Cortex of kidney (tissue), 1 donor: Measurements from ENCODE around the gene CCR5.
"Not testable (repeated sequence)": the region's sequence is repeated elsewhere in the genome, so short reads cannot be mapped to it uniquely, and the experiment has no call there.

Source experiments
- DNase-seq: peaks from one replicate; lab custom pipeline; 2025; lab: John Stamatoyannopoulos, UW

CCR5 gene

GRCh38 chr3:46386205-46386604 lies 15.5 kb downstream of the CCR5 start:
- DNase-seq, result no peak

- DNase-seq, result not testable (repeated sequence)
Measured at GRCh38 chr3:46388847-46389246, 18.1 kb downstream of the CCR5 start.

DNA sequence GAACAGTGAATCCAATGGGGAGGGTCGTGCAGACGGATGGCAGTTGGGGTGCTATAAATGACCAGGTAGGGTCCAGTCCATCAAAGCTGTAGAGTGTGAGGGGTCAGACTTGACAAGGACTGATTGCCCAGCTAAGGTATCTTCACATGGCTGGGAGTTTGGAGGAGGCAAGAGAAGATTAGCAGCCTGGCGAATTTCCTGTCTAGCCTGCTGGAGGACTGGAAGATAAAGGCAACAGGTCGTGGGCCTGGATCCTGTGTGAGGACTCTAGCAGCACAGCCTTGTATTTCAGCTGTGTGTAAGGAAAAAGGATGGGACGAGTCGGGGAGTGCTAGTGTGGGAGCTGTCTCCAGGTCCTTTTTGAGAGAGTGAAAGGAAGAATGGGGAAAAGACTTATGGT lies 18.6 kb downstream of the CCR5 start:
- no peak for DNase-seq

DNA sequence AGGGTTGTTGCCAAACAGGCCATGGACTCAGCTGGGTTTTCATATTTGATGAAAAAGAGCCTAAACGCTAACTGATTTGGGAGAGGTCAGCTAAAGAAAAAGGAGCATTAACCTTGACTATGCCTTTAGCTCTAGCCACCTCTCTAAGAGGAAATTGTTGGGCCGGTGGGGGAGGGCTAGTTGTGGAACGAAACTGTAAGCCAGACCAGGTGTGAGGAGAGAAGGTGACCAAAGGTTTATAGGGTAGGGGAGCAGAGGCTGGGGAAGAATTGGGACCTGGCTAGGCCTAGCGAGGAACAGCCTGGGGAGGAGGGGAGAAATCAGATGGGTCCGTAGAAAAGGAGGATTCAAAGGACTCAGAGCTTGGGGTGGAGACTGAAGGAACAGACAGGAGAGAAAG lies 20.8 kb downstream of the CCR5 start:
- DNase-seq, result not testable (repeated sequence)

GRCh38 chr3:46393011-46393410 lies 22.3 kb downstream of the CCR5 start:
- no peak for DNase-seq

DNA sequence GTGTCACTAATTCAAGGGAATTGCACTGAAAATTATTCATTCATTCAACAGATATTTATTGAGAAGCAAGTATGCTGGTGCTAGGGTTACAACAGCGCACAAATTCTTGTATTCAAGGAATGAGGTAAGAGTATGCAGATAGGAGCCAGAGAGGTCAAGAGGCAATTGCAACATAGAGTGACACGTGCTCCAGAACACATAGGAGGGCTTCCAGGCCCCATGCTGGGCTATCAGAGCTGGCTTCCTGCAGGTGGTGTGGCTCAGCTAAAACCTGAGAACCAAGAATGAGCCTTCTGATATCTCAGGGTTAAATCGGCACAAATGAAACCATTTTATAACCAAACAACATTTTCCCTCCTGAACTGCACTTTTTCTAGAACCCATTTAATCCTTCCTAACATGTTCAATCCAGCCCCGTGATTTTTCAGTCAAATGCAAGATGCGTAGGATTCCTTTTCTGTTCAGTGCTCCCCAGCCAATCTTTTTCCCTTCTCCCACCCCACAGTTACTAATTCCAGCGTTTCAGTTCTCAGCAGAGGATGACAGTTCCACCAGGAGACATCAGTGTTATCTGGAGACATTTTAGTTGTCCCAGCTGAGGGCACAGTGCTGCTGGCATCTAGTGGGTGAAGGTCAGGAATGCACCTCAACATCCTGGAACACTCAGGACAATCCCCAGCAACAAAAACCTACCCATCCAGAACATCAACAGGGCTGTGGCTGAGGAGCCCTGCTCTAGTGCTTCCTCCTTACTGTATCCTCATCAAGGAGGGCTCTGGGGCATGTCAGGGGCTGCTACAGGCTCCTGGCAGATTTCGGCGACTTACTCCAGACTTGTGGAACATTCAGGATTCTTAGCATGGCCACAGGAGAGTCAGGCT lies 23.0 kb downstream of the CCR5 start:
- no peak for DNase-seq

GRCh38 chr3:46395210-46395661 lies 24.5 kb downstream of the CCR5 start:
- DNase-seq, result no peak

DNA sequence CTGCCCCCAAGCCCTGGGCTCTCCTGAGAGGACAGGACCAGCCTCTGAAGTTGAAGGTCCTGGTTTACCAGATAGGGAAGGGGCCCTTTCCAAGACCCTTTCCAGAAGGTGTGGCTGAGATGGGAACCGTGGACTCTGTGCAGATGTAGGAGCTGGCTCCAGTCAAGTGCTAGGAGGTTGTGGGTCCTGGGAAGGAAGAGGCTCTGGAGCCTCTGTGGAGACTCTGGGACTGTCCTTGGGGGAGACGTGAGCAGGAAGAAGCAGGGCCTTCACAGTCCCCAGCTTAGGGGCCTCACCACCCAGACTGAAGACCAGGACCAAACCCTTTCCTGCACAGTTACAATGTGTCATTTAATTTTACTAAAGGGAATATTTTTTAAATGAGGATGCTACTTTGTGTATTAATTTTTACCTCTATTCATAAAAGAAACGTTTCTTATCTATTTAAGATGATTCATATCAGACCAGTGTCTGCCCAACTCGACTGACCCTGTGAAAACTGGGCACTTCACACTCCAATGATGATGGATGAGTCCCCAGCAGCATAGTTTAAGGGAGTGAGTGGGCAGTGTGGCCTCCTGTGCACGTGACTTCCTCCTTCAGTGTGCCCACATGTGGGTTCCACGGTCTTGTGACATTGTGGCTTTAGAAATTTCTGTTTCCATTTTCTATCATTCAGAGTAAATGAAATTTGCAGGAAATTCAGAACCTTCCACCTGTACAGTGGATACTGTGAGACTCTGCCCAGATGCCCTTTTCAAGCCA lies 25.2 kb downstream of the CCR5 start:
- no peak for DNase-seq

- no peak for DNase-seq
Measured at GRCh38 chr3:46397111-46397510, 26.4 kb downstream of the CCR5 start.

DNA sequence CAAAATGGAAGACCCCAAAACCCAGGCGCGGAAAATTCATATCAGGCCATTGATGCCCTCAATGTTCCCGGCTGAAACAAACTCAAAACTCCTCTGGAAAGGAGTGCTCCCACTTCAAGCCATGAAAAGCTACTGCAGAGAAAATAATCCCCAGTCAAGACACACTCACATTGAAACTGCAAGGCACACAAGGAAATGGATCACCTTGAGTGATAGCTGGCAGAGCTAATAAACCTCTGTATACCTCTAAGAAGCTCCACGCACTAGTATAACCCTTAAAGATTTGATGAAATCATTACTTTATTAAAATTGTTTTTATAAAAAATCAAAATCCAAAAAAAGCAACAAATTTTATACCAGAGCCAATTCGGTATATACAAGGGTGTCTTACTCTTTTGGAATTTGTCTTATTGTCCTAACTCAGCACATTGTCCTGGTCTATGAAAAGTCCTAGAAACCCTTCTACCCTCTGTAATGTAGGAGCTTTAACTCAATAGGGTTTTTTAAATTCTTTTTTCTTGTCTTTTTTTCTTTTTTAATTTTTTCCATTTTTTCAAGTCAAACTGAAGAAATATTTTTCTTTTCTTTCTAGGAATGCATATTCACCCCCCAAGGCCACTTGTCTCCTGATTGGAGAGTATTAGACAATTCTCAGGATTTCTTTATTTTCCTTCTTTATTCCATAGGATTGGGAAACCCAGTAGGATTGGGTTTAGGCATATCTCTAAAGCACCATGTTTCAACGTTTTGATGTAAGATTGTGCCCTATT lies 27.6 kb downstream of the CCR5 start:
- no peak for DNase-seq

GRCh38 chr3:46399098-46399497 lies 28.4 kb downstream of the CCR5 start:
- DNase-seq, result no peak

- DNase-seq, result no peak
Measured at GRCh38 chr3:46399557-46399956, 28.8 kb downstream of the CCR5 start.

- no peak for DNase-seq
Measured at GRCh38 chr3:46400000-46400734, 29.4 kb downstream of the CCR5 start.

GRCh38 chr3:46400846-46401245 lies 30.1 kb downstream of the CCR5 start:
- DNase-seq, result no peak

DNA sequence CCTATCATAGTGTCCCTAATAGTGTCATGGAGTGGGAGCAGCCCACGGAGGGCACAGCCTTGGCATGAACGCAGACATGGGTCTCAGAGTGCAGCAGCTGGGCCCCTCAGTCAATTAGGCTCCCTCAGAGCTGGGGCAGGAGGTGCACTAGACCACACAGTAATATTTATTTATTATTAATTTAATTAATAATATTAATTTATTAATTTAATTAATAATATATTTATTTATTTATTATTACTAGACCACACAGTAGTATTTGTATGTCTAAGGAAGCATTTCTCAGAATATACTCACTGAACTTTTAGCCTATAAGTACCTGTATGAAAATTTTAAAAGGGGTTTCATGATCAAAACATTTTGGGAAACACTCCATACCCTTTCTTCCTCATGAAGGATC lies 30.8 kb downstream of the CCR5 start:
- DNase-seq, result no peak

GRCh38 chr3:46402902-46403301 lies 32.2 kb downstream of the CCR5 start:
- not testable (repeated sequence) for DNase-seq

- no peak for DNase-seq
Measured at GRCh38 chr3:46405301-46406019, 34.7 kb downstream of the CCR5 start.

DNA sequence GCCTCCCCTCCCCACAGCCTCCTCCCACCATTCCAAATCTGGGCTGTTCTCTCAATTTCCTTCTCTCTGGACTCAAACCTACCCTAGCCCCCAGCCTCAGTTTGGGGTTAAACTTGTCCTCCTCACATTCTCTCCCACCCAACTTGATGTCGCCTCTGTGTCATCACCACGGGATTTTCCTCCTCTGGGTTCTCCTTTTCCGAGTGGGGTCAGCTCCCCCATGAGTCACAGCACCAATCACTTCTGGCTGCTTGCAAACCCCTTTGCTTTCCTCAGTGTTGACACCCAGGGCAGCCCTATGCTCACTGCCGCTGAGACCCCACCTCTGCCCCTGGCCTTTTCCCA lies 35.7 kb downstream of the CCR5 start:
- DNase-seq, result no peak

- DNase-seq, result no peak
Measured at GRCh38 chr3:46406788-46407611, 36.3 kb downstream of the CCR5 start, which contains the start of the genes CCR5AS and CCRL2. TSS of gene CCR5AS (minus strand) at chr3:46407066. TSS of gene CCRL2 (plus strand) at chr3:46407259. CDS start at chr3:46408080, 821 bp downstream.

DNA sequence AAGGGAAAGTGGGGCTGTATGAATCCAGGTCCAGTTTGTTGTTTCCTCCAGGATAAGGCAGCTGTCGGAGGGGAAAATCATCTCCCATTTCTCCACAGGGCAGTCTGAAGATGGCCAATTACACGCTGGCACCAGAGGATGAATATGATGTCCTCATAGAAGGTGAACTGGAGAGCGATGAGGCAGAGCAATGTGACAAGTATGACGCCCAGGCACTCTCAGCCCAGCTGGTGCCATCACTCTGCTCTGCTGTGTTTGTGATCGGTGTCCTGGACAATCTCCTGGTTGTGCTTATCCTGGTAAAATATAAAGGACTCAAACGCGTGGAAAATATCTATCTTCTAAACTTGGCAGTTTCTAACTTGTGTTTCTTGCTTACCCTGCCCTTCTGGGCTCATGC lies 37.2 kb downstream of the CCR5 start:
- no peak for DNase-seq
